Choroid plexus epithelial cell (primary cell): ENCODE measurements around the gene TUBGCP2.

Experiments used
- DNase-seq: peaks from one replicate; pipeline ENCODE4 v3.0.0-alpha.2; 2010; ENCODE audit warnings: low read depth
- H3K4me3 ChIP-seq: 2 replicates; pipeline ENCODE4 v1.5.1; 2011; ENCODE audit warnings: low read depth, mild to moderate bottlenecking, control low read depth, low read length, moderate library complexity
- TF ChIP-seq, protein P1 (sequence below): conservative IDR thresholded peaks from 2 replicates; pipeline ENCODE4 v1.5.1; 2011; ENCODE audit warnings: low read depth, mild to moderate bottlenecking, control low read depth, inconsistent platforms, low read length, moderate library complexity

Gene TUBGCP2

DNA sequence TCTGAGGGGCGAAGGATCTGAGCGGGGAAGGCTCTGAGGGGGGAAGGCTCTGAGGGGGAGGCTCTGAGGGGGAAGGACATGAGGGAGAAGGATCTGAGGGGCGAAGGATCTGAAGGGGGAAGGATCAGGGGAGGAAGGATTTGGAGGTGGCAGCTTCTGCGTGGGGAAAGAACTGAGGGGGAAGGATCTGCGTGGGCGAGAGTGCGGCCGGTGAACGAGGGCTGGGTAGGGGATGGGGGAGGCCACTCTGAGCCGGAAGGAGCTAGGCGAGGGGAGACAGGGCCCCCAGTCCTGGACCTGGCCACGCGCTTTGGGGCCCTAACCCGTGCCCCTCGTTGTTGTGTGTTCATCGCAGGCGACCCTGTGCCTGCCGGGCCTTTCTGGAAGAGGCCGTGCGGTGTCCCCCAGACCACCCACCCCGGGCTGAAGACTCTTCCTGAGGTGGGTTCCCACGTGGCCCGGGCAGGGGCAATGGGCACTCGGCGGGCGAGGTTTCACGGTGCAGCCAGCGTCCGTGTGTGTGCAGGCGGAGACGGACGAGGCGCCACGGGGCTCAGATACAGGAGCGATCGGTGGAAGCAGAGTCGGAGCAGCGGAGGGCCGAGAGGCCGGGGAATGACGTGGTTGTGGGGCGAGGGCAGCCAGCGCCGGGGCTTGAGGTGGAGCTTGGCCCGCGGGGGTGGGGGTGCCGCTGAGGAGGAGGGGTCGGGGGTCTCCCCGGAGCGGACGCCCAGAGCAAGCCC lies 26.0 kb upstream of the TUBGCP2 start:
- TF ChIP-seq, protein P1, sequence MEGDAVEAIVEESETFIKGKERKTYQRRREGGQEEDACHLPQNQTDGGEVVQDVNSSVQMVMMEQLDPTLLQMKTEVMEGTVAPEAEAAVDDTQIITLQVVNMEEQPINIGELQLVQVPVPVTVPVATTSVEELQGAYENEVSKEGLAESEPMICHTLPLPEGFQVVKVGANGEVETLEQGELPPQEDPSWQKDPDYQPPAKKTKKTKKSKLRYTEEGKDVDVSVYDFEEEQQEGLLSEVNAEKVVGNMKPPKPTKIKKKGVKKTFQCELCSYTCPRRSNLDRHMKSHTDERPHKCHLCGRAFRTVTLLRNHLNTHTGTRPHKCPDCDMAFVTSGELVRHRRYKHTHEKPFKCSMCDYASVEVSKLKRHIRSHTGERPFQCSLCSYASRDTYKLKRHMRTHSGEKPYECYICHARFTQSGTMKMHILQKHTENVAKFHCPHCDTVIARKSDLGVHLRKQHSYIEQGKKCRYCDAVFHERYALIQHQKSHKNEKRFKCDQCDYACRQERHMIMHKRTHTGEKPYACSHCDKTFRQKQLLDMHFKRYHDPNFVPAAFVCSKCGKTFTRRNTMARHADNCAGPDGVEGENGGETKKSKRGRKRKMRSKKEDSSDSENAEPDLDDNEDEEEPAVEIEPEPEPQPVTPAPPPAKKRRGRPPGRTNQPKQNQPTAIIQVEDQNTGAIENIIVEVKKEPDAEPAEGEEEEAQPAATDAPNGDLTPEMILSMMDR: no peak
- peak; percentile 26 for DNase-seq
- H3K4me3 ChIP-seq: peak overlapping the region; percentile 46

DNA sequence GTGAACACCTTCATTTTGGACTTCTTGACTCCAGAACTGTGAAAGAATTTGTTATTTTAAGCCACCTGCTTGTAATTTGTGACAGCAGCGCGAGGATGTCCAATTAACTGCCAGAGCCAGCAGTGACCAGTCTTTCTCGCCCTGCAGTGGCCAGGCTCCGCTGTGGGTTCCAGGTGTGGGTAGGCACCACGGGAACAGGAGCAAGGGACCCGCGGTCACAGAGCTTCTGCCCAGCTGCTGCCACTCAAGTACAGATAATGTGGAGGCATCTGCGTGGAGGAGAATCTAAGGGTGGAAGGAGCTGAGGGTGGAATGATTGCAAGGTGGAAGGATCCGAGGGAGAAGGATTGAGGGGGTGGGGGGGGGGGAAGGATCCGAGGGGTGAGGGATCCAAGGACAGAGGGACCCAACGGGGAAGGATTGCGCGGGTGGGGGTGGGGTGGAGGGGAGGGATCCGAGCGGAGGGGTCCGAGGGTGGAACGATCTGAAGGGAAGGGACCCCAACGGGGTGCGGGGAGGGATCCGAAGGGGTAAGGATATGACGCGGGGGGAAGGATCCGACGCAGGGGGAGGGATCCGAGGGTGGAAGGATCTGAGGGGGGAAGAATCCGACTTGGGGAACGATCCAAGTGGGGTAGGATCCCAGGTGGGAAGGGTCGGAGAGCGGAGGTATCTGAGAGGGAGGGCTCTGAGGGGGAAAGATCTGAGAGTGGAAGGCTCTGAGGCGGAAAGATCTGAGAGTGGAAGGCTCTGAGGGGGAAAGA lies 24.4 kb upstream of the TUBGCP2 start:
- H3K4me3 ChIP-seq: no peak overlapping the region
- no peak for DNase-seq
- TF ChIP-seq, protein P1: no peak

DNA sequence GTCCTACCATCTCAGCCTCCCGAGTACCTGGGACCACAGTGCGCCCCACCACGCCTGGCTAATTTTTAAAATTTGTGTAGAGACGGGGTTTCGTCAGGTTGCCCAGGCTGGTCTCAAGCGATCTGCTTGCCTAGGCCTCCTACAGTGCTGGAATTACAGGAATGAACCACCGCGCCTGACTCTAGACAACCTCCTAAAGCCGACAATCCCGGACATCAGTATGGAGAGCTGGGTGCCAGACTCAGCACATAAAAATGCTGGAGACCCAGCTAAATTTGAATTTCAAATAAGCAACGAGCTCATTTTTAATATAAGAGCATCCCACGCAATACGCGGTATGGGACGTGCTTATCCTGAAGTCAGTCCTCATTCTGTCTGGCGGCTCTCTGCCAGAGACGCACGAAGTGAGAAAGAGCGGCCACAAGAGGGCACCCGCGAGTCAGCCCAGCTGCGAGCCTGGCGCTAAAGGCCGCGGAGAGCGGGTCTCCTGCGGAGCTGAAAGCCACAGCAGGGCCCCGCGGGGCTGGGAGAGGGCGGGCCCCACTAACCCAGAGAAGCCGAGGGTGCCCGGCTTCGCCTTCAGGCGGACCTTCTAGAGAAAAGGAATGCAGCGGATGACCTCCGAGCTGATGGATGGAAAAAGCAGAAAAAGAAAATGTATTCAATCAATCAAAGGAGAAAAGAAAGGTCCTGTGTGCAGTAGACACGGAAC lies 21.0 kb upstream of the TUBGCP2 start:
- TF ChIP-seq, protein P1: peak; percentile 90
- H3K4me3 ChIP-seq: peak overlapping the region; percentile 22

DNA sequence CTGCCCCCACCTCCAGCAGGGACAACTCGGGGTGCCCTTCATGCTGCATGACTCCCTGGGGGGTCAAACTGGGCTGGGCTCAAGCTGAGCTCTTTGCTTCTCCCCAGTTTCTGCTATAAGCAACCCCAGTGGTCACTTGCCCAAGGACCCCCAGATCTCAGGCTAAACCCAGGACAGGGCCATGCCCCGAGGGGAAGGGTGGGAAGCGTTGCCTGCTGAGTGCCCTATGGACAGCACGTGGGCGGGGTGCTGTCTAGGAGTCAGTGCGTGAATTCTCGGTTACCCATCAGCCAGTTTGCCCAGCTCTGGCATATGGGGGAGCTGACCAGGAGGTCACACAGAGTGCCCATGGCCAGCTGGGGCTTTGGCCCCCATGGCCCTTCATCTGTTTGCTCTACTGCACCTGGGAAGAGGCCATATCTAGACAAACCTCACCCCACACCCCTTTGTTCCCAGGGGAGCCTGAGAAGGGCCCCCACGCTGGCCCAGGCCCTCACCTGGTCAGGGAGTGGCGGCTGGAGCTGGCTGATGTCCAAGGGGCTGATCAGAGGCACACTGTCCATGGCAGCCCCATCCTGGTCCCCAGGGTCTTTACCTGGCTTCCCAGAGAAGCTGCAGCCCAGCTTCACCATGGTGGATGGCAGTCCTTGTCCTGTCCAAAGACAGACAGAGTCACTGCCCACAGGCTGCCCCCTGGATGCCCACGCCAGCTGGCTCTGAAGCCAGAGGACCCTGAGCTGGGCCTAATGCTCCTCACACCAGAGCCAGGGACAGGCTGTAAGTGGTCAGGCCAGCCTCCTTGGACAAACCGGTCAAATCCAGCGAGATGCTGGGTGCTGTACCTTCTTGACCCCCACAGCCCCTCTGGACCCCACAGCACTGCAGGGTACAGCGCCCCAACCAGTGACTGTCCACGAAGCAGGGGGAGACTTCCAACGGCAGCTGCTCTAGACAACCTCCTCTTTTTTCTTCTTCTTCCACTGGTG lies 20.0 kb upstream of the TUBGCP2 start:
- no peak for DNase-seq
- TF ChIP-seq, protein P1: no peak
- no peak overlapping the region for H3K4me3 ChIP-seq

More for the DNA sequence above, 21.0 kb upstream of the TUBGCP2 start:
- peak; percentile 93 for DNase-seq

DNA sequence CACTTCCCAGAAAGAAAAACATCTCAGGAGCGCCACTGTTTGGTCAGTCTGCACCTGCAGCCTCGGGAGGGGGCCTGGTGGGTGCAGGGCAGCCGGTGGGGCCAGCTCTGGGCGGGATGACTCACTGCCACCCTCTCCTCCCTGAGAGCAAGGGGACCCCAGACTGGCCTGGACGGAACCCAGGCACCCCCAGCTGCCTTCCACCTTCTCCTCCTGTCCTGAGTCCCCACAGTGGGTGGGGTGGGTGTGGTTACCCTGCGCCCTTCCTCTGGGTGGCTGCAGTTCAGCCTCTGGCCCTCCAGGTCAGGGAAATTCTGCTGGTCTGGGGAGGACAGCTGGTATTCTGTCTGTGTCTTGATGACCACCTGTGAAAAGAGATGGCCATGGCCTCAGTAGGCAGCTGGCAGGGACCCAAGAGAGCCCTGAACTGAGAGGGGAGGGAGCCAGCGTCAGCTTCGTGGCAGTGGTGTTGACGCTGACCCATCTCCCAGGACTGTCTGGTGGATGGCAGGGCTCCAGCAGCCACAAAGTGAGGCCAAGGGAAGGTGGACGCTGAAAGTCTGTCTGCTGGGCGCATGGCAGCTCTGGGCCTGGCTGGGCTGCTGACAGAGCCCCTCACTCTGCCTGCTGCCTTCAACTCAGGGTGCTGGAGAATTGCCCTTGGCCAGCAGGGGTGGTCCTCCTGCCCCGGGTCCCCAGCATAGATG lies 19.1 kb upstream of the TUBGCP2 start:
- no peak for DNase-seq
- TF ChIP-seq, protein P1: no peak
- no peak overlapping the region for H3K4me3 ChIP-seq
